ENCODE data around the gene SH2D2A. TPM values are rescaled to one million over a fixed set of nuclear protein-coding genes. Genes with fewer than 3 reads are reported as not detected.

Gene SH2D2A
- total RNA-seq, 2 experiments from 2014 or later, result 51.6 to 51.8 TPM

DNA sequence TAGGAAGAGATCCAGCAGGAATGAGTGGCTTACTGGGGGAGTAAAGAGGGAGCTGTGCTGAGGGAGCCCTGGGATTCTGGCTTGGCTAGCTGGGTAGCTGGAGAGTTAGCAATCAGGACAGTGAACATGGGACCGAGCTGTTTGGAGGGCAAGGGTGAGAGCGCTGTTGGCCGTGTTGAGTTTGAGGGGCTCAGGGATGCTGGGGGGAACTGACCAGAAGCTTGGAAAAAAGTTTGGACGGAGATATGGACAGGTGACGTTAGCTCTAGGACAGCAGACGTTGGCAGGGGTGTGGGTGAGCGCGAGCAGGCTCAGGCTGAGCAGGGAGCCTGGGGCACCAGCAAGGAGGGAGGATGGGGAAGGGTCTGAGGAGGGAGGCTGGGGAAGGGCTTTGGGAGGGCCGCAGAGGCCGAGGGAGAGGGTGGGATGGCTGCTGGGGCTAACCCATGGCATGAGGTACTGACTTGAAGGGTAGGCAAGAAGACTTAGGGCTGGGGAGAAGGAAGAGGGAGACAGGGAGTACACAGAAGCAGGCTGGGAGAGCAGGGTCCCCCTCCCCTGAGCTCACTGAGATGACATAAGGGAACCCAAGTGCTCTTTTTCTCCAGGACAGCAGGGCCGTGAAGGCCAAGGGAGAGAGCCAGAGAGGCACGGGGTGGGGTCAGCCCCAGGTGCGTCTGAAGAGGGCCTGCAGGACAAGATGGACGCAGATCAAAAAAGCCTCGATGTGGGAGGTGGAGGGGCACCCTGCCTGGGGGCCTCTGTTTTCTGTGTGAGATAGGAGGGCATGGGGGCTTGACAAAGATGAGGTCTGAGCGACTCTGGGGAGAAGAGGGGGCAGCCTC is 8.2 kb downstream of the SH2D2A start:
- H3K36me3 Mint-ChIP-seq (ENCODE audit: low read depth), result peaks cover 64% of the 10 kb centered on the region
- intact Hi-C loops (cut with DNase I, micrococcal nuclease), result no loop called here
- POLR2A ChIA-PET, result no interaction called here
- Histone ChIP-seq H3K4me1 (ENCODE audit: insufficient read depth, low read length) (peaks cover 63% of the 10 kb centered on the region), H3K27ac (ENCODE audit: low read depth in 1 of 2, low read length in 2 of 2) (peak overlapping the region in 1 of 2 donors; percentile 48), H3K9me3 (ENCODE audit: control insufficient read depth in 1 of 2, insufficient read depth in 1 of 2, low read length in 2 of 2) (no peaks in the 10 kb centered on the region), H3K4me3 (ENCODE audit: low read length) (no peak overlapping the region), H3K27me3 (ENCODE audit: control insufficient read depth in 1 of 2, insufficient read depth in 2 of 2, low read length in 2 of 2) (no peaks in the 10 kb centered on the region), H3K36me3 (ENCODE audit: insufficient read depth, low read length) (peaks cover 71% of the 10 kb centered on the region)
- DNase-seq (peak in 1 of 14 experiments; percentile 25), ATAC-seq (ENCODE audit: poor library complexity) (no peak)
- no peaks in the 10 kb centered on the region for H3K27me3 Mint-ChIP-seq
- peak overlapping the region; percentile 56 for H3K27ac Mint-ChIP-seq
- no peak for TF ChIP-seq CTCF (IDR thresholded peaks at IDR 0.05)
- no peaks in the 10 kb centered on the region for H3K9me3 Mint-ChIP-seq
- H3K4me3 Mint-ChIP-seq, result peak overlapping the region; percentile 12
- CTCF ChIA-PET, result interaction anchor here (1.1 to 2.9 kb wide), 3 partner anchors 10 to 51 kb away, joined by 3 to 13 read pairs (median 5); partner anchors contain the start of gene INSRR
- H3K4me1 Mint-ChIP-seq (ENCODE audit: low read depth), result peaks cover 37% of the 10 kb centered on the region

DNA sequence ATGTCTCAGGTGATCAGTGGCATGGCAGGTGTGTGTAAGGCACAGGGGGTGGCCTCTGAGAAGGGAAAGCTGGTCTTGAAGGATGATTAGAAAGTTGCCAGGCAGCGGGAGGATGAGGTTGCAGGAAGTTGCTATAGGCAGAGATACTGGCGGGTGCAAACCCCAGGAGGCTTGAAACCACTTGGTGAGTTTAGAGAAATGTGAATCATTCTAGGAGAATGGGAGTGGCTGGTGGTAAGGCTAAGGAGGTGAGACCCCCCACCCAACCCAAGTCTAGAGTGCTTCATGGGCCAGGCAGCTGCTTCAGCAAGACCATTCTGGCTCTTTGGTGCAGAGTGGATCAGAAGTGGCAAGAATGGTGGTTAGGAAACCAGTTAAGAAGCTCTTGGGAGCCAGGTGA is 9.0 kb downstream of the SH2D2A start:
- intact Hi-C loops (cut with DNase I, micrococcal nuclease), result no loop called here
- Histone ChIP-seq H3K27ac (ENCODE audit: low read depth in 1 of 2, low read length in 2 of 2) (peak overlapping the region in 1 of 2 donors; percentile 34), H3K4me3 (ENCODE audit: low read length) (no peak overlapping the region), H3K27me3 (ENCODE audit: control insufficient read depth in 1 of 2, insufficient read depth in 2 of 2, low read length in 2 of 2) (no peaks in the 10 kb centered on the region), H3K9me3 (ENCODE audit: control insufficient read depth in 1 of 2, insufficient read depth in 1 of 2, low read length in 2 of 2) (no peaks in the 10 kb centered on the region), H3K4me1 (ENCODE audit: insufficient read depth, low read length) (peaks cover 60% of the 10 kb centered on the region), H3K36me3 (ENCODE audit: insufficient read depth, low read length) (peaks cover 63% of the 10 kb centered on the region)
- Mint-ChIP-seq H3K27ac (peak overlapping the region; percentile 56), H3K9me3 (no peaks in the 10 kb centered on the region), H3K27me3 (no peaks in the 10 kb centered on the region), H3K36me3 (ENCODE audit: low read depth) (peaks cover 67% of the 10 kb centered on the region), H3K4me3 (peak overlapping the region; percentile 12), H3K4me1 (ENCODE audit: low read depth) (peaks cover 35% of the 10 kb centered on the region)
- TF ChIP-seq CTCF (IDR thresholded peaks at IDR 0.05), result no peak
- ATAC-seq (ENCODE audit: poor library complexity), result no peak
- CTCF ChIA-PET, result interaction anchor here (1.1 to 2.9 kb wide), 3 partner anchors 9 to 52 kb away, joined by 3 to 13 read pairs (median 5); partner anchors contain the start of gene INSRR
- POLR2A ChIA-PET, result interaction anchor here (1.1 kb wide), 1 partner anchor 52 kb away, joined by 3 read pairs; no protein-coding TSS in a partner anchor
- peak in 2 of 14 experiments; percentile 25 to 51 for DNase-seq

DNA sequence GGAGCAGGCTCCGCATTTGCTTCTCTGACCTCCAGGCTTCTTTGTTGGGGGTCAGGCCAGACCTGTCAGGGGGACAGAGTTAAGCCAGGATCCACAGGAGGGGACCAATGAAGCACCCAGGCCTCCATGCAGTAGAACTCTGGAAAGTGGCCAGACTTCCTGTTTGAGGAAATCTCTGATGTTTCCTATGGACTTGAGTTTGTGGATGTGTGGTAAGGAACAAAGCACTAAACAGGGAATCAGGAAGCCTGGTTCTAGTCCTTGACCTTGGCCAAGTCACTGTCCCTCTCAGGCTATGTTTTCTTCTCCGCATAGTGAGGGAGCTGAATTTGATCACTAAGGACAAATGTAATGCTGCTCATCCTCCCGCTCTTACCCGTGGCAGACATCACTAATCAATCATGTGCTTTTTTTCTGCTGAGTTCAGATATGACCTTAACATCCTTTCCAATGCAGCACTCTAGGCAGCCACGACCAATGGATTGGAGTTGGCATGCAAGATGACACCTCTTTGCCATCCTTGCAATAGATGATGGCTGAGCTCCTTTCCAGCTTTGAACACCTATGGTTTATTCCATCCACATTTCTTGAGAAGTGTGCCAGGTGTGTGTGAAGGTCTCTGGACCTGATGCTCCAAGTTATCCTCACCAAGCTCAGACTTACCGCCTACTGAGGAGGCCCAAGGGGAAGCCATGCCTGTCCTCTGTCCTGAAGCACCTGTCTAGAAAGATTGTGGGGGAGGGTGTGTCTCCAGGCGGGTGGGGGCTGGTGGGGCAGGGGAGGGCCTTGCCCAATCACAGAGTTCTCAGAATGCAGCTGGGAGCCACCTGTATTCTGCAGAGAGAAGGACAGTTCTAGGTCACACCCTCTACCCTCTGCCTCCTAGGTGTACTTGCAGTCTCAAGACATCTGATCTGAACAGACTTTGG is 9.9 kb downstream of the SH2D2A start:
- H3K36me3 Mint-ChIP-seq (ENCODE audit: low read depth), result peaks cover 58% of the 10 kb centered on the region
- no peak overlapping the region for H3K4me3 Mint-ChIP-seq
- Histone ChIP-seq H3K4me3 (ENCODE audit: low read length) (no peak overlapping the region), H3K27me3 (ENCODE audit: control insufficient read depth in 1 of 2, insufficient read depth in 2 of 2, low read length in 2 of 2) (no peaks in the 10 kb centered on the region), H3K4me1 (ENCODE audit: insufficient read depth, low read length) (peaks cover 59% of the 10 kb centered on the region), H3K27ac (ENCODE audit: low read depth in 1 of 2, low read length in 2 of 2) (peak overlapping the region in 1 of 2 donors; percentile 34), H3K36me3 (ENCODE audit: insufficient read depth, low read length) (peaks cover 58% of the 10 kb centered on the region), H3K9me3 (ENCODE audit: control insufficient read depth in 1 of 2, insufficient read depth in 1 of 2, low read length in 2 of 2) (no peaks in the 10 kb centered on the region)
- DNase-seq (peak in 1 of 14 experiments; percentile 12), ATAC-seq (ENCODE audit: poor library complexity) (no peak)
- POLR2A ChIA-PET, result interaction anchor here (1.1 to 1.2 kb wide), 2 partner anchors 9 to 53 kb away, joined by 3 to 4 read pairs; no protein-coding TSS in a partner anchor
- peaks cover 26% of the 10 kb centered on the region for H3K4me1 Mint-ChIP-seq (ENCODE audit: low read depth)
- intact Hi-C loops (cut with DNase I, micrococcal nuclease), result no loop called here
- H3K27ac Mint-ChIP-seq, result peak overlapping the region; percentile 56
- no peaks in the 10 kb centered on the region for H3K27me3 Mint-ChIP-seq
- no peak for TF ChIP-seq CTCF (IDR thresholded peaks at IDR 0.05)
- CTCF ChIA-PET, result interaction anchor here (0.6 to 3.1 kb wide), 3 partner anchors 16 to 53 kb away, joined by 3 to 21 read pairs (median 9); partner anchors contain the start of gene NTRK1
- no peaks in the 10 kb centered on the region for H3K9me3 Mint-ChIP-seq

All from CD4-positive, alpha-beta T cell (primary cell).